Measurements from ENCODE around the gene SUSD1.

DNA sequence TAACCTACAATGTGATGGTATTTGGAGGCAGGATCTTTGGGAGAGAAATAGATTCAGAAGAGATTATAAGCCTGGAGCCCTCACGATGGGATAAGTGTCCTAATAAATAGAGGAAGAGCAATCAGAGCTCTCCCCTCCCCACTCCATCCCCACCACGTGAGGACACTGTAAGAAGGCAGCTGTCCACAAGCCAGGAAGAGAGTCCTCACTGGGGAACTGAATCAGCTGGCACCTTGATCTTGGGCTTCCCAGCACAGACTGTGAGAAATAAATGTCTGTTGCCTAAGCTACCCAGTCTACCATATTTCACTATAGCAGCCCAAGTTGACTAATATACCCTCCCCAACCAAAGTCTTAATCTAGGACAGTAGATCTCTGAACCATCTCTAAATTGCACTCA is 118.1 kb downstream of the SUSD1 start:
- no peak for TF ChIP-seq POLR2AphosphoS5 (IDR thresholded peaks at IDR 0.05)
- TF ChIP-seq POLR2A (IDR thresholded peaks at IDR 0.05): no peak

All from upper lobe of left lung (tissue), 4 donors.